IPS-NIHi7 (cell line): ENCODE results near the gene CCDC122.

Experiments
- DNase-seq: peaks from one replicate; pipeline ENCODE4 v3.0.0; 2012; ENCODE audit warnings: mixed read lengths; ENCODE audit errors: extremely low spot score

The CCDC122 gene

GRCh38 chr13:43802511-43802910 is 77.0 kb downstream of the CCDC122 start:
- DNase-seq: no peak

GRCh38 chr13:43800828-43801227 is 78.7 kb downstream of the CCDC122 start:
- no peak for DNase-seq

- no peak for DNase-seq
These were observed 80.3 kb downstream of the CCDC122 start for GRCh38 chr13:43799191-43799590.

GRCh38 chr13:43797869-43798268 is 81.7 kb downstream of the CCDC122 start:
- DNase-seq: no peak

GRCh38 chr13:43797159-43797558 is 82.4 kb downstream of the CCDC122 start:
- no peak for DNase-seq

GRCh38 chr13:43794416-43794815 is 85.1 kb downstream of the CCDC122 start:
- no peak for DNase-seq

GRCh38 chr13:43792076-43792881 is 87.3 kb downstream of the CCDC122 start:
- no peak for DNase-seq

- DNase-seq: peak; percentile 25
These were observed 91.5 kb downstream of the CCDC122 start for GRCh38 chr13:43787997-43788396.

- DNase-seq: no peak
These were observed 92.0 kb downstream of the CCDC122 start for GRCh38 chr13:43787518-43787891.

- DNase-seq: peak; percentile 61
These were observed 92.6 kb downstream of the CCDC122 start, which contains the start of gene ENOX1 for GRCh38 chr13:43786766-43787517. ENOX1 (minus strand) TSS chr13:43786972.

- no peak for DNase-seq
These were observed 93.1 kb downstream of the CCDC122 start for GRCh38 chr13:43786472-43786765.
